SIG-M5 treated with dmso at 0.1 percent for 504 hours (cell line): ENCODE results near the gene KIF19.

Source experiments
- DNase-seq: peaks from one replicate; lab custom pipeline; 2025; ENCODE audit not compliant: unreplicated experiment; lab: John Stamatoyannopoulos, UW

KIF19 gene

GRCh38 chr17:74359916-74360315 lies 33.9 kb downstream of the KIF19 start:
- no peak for DNase-seq

- DNase-seq: no peak
Observed at GRCh38 chr17:74360899-74361229, 34.8 kb downstream of the KIF19 start.

DNA sequence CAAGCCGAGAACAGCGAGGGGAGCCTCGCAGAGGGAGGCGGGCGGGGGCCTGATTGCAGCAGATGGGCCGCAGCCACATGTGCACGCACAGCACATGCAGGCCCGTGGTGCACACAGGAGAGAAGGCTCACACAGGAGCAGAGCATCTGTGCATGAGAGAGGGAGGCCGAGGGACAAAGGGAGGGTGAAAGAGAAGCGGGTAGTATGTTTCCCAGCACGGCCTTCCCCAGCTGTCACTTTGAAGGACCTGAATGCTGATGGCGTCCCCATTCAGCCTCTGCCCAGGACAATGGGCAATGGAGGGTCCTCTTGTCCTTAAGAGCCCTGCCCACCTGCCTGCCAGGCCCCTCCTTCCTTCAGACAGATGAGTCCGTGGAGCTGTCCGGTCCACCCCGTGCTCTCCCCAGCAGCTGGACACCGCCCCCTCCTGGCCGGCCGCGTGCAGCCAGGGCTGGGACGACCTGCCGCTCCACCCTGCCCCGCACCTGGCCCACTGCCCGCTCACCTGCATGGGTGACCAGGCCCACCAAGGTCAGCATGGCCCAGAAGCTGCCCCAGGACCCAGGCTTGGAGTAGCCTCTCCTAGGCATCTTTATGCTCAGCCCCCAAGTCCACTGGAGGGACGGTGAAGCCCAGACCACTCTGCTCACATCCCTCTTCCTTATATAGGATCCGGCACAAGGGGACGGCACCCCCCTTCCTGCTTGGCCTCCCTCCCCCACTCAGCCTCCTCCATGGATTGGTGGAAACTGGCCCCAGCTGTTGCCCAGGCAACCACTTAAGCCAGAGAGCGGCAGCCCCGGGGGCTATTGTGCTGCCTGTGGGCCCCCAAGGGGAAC lies 35.4 kb downstream of the KIF19 start, which contains the start of gene BTBD17:
BTBD17 (minus strand) TSS at position 639 of the 839 bp plus-strand sequence; CDS start at position 590, 49 bp downstream.
- DNase-seq: no peak

DNA sequence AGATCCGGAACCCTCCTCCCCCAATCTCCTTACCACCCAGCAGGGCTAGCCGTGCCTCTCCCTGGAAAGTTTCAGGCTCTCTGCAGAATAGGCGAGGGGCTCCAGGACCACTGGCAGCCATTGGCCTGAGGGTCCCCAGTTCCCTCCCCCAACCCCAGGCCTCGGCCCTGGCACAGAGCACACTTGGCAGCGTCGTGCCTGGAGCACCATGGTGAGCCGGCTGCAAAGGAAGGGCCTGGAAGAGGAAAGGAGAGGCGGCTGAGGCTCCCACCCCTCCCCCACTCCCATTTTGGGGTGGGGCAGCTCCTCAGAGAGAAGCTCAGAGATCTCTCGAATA lies 36.0 kb downstream of the KIF19 start:
- DNase-seq: no peak

DNA sequence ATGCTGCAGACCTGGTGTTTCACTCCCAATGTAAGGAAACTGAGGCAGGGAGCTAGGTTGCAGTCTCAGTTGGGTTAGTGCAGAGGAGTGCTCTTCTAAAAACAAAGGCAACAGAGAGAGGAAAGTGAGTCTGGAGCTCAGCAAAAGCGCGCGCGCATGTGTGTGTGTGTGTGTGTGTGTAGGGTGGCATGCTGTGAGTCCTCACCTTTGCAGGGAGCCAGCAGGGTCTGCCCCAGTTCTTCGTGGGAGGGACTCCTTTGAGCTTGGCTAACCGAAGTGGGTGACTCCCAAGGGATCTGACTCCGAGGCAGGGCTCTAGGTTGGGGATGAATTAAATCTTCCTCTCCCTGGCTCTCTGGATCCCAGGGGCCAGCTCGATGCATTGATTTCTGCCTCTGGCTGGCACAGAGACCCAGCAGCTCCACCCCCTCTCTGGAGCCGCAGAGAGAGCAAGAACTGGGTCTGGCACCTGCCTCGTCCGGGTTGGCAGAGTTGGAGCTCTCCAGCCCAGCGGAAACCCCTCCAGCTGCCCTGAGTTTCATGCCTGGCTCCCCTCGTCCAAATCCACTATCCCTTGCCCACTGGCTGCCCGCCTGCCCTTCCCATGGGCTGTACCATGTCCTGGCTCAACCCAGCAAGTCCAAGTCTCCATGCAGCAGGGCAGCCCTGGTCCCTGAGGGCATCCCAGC lies 36.9 kb downstream of the KIF19 start:
- no peak for DNase-seq

DNA sequence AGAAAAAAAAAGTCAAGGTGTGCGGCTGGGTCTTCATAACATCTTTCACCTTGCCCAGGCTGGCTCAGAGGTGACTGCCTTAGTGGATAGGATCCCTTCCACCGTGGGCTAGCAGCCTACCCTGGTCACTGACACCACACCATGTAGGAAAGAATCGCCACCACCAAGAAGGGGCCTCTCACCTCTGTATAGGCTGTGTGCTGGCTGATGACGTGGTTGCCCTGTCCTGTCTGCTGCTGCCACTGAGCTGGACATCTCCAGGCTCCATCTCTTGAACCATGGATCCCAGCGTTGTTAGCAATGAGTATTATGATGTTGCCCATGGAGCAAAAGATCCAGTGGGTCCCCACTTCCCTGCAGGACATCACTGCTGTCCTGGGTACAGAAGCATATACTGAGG lies 41.2 kb downstream of the KIF19 start, which contains the start of gene GPR142:
GPR142 (plus strand) TSS at position 301 of the 400 bp plus-strand sequence. CDS start 2,035 bp downstream, outside the sequence.
- DNase-seq: no peak

DNA sequence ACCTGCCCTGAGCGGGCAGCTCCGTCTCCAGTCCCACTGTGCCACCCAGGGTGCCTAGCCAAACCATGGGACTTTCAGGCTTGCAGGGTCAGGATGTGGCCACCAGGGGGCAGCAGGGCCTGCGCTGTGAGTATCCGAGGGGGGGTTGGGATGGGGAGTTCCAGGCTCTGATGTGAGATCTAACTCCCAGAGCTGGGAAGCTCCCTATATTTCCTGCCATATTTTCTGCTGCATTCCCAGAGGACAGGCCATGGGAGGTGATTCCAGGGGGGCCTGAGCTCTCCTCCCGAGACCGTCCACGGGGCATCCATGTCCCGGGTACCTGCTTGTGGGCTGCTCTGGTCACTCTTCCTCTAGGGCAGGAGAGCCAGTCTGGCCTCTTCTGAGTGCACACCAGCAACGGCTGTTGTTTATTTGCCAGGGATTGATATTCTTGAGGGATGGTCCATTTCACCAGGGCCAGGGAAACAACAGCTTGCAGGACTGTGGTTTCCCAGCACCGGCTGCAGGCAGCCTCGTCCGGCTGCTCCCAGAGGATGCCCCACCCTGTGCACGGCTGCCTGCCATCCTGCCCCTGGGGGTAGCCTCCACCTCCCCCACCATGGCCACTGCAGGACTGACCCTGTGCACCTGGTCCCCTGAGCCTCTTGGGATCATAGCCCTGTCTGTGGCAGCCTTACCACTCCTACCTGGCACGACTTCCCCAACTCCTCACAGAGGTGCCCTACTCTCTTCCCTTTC lies 42.5 kb downstream of the KIF19 start:
- DNase-seq: peak; percentile 50

- DNase-seq: peak; percentile 56
Observed at GRCh38 chr17:74369221-74369620, 43.2 kb downstream of the KIF19 start.

DNA sequence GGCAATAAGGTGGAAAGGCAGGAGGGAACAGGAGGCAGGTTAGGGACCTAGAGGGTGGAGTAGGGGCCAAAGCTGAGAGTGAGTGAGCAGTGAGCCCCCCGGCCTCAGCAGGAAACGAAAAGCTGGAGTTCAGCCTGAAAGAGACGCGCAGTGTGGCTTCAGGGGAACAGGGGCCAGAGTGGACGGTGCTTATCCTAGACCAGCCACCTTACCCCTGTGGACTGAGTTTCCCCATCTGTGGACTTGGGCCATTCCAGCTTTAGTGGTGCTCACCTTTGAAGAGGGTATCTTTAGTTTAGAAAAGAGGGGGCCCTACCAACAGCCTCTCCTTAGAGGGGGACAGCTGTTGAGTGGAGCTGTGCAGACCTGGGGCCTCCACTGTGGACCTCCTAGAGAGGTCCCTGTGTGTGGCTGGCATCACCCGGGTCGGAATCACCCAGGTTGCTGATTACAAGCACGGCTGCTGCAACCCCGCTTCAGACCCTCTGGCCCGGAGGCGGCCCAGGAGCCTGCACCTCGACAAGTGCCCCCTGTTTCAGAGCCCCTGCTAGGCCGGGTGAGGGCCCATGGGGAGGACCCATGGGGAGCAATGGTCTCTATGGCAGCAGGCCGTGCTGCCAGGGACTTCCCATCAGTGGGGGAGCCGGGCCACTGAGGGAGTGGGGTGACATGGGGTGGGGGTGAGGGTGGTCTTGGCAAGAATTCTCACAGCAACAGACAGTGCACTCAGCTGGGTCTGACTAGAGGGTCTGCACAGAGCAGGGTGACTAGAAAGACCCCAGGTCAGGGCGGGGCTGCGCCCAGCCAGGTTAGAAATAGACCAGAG lies 43.9 kb downstream of the KIF19 start:
- no peak for DNase-seq

DNA sequence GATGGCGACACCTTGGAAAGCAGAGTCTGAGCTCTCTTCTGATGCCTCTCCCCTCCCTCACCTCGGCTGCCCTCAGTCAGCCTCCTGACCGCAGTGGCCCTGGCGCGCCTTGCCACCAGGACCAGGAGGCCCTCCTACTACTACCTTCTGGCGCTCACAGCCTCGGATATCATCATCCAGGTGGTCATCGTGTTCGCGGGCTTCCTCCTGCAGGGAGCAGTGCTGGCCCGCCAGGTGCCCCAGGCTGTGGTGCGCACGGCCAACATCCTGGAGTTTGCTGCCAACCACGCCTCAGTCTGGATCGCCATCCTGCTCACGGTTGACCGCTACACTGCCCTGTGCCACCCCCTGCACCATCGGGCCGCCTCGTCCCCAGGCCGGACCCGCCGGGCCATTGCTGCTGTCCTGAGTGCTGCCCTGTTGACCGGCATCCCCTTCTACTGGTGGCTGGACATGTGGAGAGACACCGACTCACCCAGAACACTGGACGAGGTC lies 45.7 kb downstream of the KIF19 start:
- no peak for DNase-seq

- no peak for DNase-seq
Observed at GRCh38 chr17:74372426-74372825, 46.4 kb downstream of the KIF19 start.

GRCh38 chr17:74373838-74374606 lies 48.0 kb downstream of the KIF19 start:
- DNase-seq: no peak

DNA sequence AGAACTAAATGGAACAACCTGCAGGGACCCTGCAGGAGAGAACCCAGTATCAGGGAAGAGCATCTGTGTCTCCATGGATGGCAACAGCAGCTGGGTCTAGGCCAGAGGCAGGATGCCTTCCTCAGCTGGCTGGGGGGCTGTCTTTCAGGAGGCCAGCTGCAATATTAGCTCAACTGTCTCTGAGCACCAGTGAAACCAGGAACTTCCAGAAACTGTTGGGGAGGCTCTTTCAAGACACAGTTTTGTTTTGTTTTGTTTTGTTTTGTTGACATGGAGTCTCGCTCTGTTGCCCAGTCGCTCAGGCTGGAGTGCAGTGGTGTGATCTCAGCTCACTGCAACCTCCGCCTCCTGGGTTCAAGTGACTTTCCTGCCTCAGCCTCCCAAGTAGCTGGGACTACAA lies 48.8 kb downstream of the KIF19 start:
- DNase-seq: no peak

GRCh38 chr17:74379495-74380085 lies 53.6 kb downstream of the KIF19 start:
- DNase-seq: peak; percentile 80

- peak; percentile 39 for DNase-seq
Observed at GRCh38 chr17:74380086-74380958, 54.3 kb downstream of the KIF19 start.

- DNase-seq: no peak
Observed at GRCh38 chr17:74380959-74381808, 55.2 kb downstream of the KIF19 start.

DNA sequence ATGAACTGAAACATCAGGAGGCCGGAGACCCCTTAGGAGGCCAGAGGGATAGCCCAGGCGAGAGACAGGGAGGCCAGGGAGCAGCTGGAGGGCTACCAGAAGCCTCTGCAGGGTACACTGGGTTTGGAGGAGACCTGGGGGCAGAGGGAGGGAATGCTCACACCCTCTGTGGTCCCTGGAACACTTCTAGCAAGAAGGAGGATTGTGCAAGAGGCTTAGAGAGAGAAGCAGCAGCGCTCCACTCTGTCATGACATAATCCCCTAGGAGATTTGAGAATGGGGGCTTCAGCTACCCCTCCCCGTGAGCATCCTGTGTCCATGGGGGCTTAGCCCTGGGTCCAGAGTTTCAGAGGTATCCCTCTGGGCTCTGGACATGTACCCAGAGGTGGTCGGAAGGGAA lies 57.1 kb downstream of the KIF19 start:
- no peak for DNase-seq

DNA sequence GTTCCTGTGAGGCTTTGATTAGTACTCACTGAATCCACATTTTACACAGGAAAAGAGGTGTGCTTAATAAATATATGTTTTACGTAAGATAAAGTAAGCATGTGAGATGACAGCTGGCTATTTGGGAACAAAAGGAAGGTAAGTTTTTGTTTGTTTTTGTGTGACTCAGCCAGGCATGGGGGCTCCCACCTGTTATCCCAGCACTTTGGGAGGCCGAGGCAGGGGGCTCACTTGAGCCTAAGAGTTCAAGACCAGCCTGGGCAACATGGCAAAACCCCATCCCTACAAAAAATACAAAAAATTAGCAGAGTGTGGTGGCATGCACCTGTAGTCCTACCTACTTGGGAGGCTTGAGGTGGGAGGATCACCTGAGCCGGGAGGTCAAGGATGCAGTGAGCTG lies 59.2 kb downstream of the KIF19 start:
- no peak for DNase-seq
